Neural progenitor cell (in vitro differentiated cells): ENCODE data around the gene MACC1.

ENCODE experiments used
- EZH2phosphoT487 ChIP-seq: fragments of 200-600 bp; sonication (generic); IDR thresholded peaks from 2 replicates; pipeline ENCODE4 v1.6.1; 2017; ENCODE audit warnings: antibody characterized with exemption
- TF ChIP-seq, protein P1 (sequence below): fragments of 200-600 bp; sonication (generic); IDR thresholded peaks from 2 replicates; pipeline ENCODE4 v1.5.1; 2017; ENCODE audit warnings: antibody characterized with exemption, mild to moderate bottlenecking

DNA sequence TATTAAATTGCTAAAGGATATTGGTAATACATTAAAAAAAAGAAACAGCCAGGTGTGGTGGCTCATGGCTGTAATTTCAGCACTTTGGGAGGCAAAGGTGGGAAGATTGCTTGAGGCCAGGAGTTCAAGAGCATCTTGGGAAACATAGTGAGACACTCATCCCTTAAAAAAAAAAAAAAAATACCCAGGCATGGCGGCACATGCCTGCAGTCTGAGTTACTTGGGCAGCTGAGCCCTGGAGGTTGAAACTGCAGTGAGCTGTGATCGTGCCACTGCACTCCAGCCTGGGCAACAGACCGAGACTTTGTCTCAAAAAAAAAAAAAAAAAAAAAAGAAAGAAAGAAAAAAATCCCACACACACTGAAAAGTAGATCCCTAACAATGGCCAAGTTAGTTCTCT is 59.7 kb downstream of the MACC1 start:
- TF ChIP-seq, protein P1, sequence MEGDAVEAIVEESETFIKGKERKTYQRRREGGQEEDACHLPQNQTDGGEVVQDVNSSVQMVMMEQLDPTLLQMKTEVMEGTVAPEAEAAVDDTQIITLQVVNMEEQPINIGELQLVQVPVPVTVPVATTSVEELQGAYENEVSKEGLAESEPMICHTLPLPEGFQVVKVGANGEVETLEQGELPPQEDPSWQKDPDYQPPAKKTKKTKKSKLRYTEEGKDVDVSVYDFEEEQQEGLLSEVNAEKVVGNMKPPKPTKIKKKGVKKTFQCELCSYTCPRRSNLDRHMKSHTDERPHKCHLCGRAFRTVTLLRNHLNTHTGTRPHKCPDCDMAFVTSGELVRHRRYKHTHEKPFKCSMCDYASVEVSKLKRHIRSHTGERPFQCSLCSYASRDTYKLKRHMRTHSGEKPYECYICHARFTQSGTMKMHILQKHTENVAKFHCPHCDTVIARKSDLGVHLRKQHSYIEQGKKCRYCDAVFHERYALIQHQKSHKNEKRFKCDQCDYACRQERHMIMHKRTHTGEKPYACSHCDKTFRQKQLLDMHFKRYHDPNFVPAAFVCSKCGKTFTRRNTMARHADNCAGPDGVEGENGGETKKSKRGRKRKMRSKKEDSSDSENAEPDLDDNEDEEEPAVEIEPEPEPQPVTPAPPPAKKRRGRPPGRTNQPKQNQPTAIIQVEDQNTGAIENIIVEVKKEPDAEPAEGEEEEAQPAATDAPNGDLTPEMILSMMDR: no peak
- TF ChIP-seq EZH2phosphoT487: no peak
